M059J (cell line): ENCODE measurements around the gene MRPL51. TPM values are rescaled to one million over a fixed set of nuclear protein-coding genes. Genes with fewer than 3 reads are reported as not detected.
"Not testable (repeated sequence)": the region's sequence is repeated elsewhere in the genome, so short reads cannot be mapped to it uniquely, and the experiment has no call there.

Experiments used
- DNase-seq: peaks from one replicate; pipeline ENCODE4 v3.0.0-alpha.2; 2012; ENCODE audit warnings: low read depth
- total RNA-seq: library from RNA; depleted of rRNA; stranded (reverse); fragments of >200 nt; shearing (Covaris generic); gene quantifications from 2 replicates; pipeline ENCODE4 v1.2.3, GENCODE V29; 2014

The MRPL51 gene
- total RNA-seq, 1 experiment from 2014 or later: 159 TPM

- no peak for DNase-seq
Observed at GRCh38 chr12:6488240-6488639, 4.8 kb downstream of the MRPL51 start.

- DNase-seq: no peak
Observed at GRCh38 chr12:6478416-6478815, 14.6 kb downstream of the MRPL51 start.

- DNase-seq: not testable (repeated sequence)
Observed at GRCh38 chr12:6477601-6478377, 15.3 kb downstream of the MRPL51 start.

GRCh38 chr12:6476489-6476888 is 16.6 kb downstream of the MRPL51 start:
- peak; percentile 92 for DNase-seq

- DNase-seq: not testable (repeated sequence)
Observed at GRCh38 chr12:6475233-6475975, 17.7 kb downstream of the MRPL51 start.

- DNase-seq: no peak
Observed at GRCh38 chr12:6472491-6472890, 20.6 kb downstream of the MRPL51 start.

- DNase-seq: peak; percentile 46
Observed at GRCh38 chr12:6471989-6472360, 21.1 kb downstream of the MRPL51 start.

GRCh38 chr12:6470375-6471163 is 22.5 kb downstream of the MRPL51 start, which contains the start of gene VAMP1:
TSS of gene VAMP1 (minus strand) at chr12:6470677. CDS start at chr12:6470531, 146 bp downstream.
- peak; percentile 96 for DNase-seq

- DNase-seq: no peak
Observed at GRCh38 chr12:6469609-6470374, 23.3 kb downstream of the MRPL51 start.

- DNase-seq: no peak
Observed at GRCh38 chr12:6469092-6469491, 24.0 kb downstream of the MRPL51 start.

- DNase-seq: peak; percentile 30
Observed at GRCh38 chr12:6468283-6468575, 24.8 kb downstream of the MRPL51 start.

- DNase-seq: not testable (repeated sequence)
Observed at GRCh38 chr12:6467571-6468282, 25.3 kb downstream of the MRPL51 start.

- not testable (repeated sequence) for DNase-seq
Observed at GRCh38 chr12:6466751-6467150, 26.3 kb downstream of the MRPL51 start.

GRCh38 chr12:6466184-6466573 is 26.9 kb downstream of the MRPL51 start:
- no peak for DNase-seq

- peak; percentile 67 for DNase-seq
Observed at GRCh38 chr12:6465467-6466183, 27.4 kb downstream of the MRPL51 start.

- no peak for DNase-seq
Observed at GRCh38 chr12:6464531-6464930, 28.5 kb downstream of the MRPL51 start.

GRCh38 chr12:6463858-6464257 is 29.2 kb downstream of the MRPL51 start:
- DNase-seq: no peak

- DNase-seq: no peak
Observed at GRCh38 chr12:6463216-6463615, 29.8 kb downstream of the MRPL51 start.

GRCh38 chr12:6462234-6462995 is 30.6 kb downstream of the MRPL51 start:
- DNase-seq: no peak
